ENCODE measurements around the gene RIMS3.
A peak's percentile ranks its signal among the peaks of the same experiment; 100 is the strongest.
"Not testable (repeated sequence)": the region's sequence is repeated elsewhere in the genome, so short reads cannot be mapped to it uniquely, and the experiment has no call there.

RIMS3 gene

DNA sequence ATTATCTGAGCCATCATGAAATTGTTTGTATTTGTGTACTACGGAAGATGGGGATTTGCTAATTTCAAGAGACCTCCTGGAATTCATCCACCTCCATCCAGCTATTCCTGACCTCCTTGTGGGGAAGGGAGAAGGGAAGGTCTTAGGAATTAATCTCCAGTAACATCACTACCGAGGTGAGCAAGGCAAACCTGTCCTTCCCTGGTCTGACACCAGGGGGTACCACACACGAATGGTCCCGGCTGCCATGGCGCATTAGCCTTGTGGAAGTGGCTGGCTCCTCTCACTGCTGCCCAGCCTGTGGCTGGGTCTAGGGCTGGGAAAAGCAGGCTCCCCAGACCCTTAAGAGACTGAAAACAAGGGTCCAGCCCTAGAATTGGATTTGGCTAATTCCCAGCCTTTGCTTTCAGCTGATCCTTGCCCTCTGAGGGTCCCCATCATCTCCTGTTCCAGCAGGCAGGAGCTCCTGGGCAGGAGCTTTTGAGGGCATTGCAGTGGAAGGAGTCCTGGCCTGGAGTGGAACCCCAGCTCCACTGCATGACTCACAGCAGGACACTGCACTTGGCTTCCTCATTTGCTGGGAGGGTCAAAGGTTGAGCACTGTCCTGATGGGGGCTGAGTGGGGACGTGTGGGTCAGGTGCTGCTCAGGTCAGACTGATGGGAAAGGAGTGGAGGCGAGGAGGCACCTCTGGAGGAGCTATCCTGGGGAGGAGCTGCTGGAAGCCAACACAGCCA lies 34.8 kb downstream of the RIMS3 start:
- no peak for DNase-seq (ENCODE audit: low spot score)

DNA sequence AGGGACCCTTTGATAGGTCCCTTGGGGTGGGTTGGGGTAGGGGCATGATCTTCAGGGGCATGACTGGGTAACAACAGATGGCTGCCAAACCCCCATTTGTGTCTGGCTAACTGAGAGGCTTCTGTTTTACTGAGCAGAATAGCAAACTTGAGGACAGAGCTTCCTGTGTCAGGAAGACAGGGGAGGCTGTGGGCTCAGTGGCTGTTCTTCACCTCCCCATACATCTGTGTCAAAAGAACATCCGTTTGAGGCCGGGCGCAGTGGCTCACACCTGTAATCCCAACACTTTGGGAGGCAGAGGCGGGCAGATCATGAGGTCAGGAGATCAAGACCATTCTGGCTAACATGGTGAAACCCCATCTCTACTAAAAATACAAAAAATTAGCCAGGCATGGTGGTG lies 35.9 kb downstream of the RIMS3 start:
- not testable (repeated sequence) for DNase-seq (ENCODE audit: low spot score)

DNA sequence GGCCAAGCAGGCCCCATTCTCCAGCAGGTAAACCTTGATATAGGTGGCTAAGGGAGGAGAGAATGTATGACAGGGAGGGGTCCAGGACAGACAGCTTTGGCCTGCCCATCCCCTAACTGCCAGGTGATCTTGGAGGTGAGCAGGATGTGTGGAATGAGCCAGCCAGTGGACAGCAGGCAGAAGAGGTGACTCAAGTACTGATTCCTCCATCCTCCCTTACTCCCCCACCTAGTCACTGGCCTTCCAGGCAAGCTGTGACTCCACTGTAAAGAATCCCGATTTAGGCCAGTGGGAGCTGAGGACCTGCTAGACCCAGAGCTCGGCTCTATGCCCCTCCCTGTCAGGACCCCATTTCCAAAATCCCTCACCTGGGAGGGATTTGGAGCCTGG lies 36.6 kb downstream of the RIMS3 start:
- no peak for DNase-seq (ENCODE audit: low spot score)

DNA sequence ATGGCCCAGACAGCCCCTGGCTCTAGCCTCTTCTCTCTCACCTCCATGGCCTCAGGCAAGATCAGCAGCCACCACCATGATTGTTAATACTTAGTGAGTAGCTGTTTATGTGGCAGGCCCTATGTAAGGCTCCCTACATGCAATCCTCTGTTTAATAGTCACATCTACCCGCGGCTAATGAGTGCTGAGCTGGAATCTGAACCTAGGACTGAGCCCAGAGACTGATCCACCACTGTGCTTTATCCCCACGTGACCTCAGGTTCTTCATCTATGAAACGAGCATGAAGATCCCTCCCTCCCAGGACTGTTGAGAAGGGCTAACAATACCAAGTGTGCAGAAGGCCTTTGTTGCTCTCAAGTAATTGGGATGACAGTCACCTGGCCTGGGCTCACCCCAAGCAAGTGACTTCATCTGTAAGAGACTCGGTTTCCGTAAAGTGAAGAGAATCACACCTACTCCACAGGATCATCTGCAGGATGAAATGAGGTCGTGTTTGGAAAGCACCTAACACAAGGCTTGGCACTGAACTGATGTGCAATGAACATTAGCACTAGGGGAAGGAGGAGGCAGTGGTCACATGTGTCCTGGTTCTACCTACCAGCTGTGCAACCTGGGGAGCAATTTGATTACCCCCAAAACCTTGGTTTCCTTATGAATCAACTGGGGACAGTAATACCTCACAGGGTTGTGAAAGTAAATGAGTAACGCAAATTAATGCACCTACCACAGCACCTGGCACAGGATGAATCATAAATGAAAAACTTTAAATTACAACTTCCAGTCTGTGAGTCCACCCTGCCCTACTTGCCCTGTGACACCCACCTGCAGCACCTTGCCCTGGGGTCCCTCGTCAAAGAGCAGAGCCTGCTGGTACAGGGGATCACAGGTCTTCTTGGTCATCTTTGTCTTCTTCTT lies 37.2 kb downstream of the RIMS3 start:
- DNase-seq (ENCODE audit: low spot score) = no peak

DNA sequence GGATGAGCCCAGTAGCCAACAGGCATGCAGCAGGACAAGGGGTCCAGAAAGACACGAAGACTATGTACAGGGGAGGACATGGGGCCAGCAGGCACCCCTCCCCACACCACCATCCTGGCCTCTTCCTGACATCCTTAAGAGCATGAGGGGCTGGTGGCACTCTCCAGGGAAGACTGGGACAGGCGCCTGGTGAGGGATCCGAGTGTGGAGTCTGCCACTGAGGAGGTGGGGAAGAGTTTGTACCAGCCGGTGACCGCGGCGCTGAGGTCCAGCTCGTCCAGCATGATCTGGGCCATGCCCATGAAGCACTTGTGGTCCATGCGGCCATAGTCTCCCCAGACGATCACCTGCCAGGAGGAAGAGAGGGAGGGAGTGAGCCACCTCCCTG lies 39.1 kb downstream of the RIMS3 start:
- no peak for DNase-seq (ENCODE audit: low spot score)

DNA sequence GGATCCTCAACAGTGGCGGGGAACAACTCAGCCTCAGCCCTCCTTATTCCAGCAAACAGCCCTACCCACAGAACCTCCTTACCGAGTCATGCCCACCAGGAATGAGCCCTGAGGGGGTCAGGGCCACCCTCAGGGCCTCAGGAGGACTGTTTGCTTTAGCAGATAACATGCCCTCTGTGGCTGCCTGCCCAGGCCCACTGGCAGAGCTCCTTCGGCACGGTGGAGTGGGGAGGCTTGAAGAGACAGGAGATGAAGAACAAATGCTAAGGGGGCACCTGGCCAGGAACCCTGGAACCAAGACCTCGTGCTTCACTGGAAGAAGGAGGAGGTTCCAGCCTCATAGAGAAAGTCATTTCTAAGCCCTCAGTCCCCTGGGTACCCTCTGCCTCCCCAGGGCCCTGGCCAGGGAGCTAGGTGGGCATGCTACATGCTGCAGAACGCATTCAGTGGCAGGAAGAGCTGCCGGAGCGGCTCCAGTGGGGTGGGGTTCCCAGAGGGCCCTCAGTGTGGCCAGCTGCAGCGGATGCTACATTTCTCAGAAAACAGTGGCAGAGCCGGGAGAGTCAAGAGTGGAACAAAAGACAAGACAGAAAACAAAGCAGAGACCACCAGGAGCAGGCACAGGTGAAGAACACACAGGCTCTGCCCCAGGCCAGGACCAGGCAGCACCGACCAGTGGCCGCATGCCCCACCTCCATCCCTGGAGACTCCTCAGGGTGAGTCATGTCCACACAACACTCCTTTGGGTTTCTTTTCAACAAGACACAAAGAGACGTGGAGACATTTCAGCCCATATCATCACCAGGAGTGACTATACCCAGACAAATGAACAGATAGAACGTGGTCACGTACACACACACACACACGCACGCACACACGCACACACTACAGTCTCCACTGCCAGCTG lies 39.8 kb downstream of the RIMS3 start:
- DNase-seq (ENCODE audit: low spot score) = no peak

DNA sequence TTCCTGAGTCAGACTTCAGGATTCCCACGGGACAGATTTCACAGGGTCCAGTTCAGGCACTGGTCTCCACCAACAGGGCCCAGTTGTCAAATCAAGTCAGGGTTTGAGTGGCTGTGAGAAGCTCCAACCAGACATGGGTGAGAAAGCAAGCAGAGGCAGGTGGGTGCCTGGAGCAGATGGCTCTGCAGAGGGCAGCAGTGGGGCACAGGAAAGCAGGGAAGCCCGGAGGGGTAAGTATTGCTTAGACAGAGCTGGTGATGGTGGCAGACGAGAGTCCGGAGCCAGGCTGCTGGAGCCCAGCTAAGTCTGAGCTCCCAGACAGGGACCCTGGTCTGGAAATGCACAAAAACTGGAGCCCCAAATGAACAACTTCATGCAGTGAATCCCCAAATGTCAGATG lies 40.4 kb downstream of the RIMS3 start:
- peak; percentile 50 for DNase-seq (ENCODE audit: low spot score)

DNA sequence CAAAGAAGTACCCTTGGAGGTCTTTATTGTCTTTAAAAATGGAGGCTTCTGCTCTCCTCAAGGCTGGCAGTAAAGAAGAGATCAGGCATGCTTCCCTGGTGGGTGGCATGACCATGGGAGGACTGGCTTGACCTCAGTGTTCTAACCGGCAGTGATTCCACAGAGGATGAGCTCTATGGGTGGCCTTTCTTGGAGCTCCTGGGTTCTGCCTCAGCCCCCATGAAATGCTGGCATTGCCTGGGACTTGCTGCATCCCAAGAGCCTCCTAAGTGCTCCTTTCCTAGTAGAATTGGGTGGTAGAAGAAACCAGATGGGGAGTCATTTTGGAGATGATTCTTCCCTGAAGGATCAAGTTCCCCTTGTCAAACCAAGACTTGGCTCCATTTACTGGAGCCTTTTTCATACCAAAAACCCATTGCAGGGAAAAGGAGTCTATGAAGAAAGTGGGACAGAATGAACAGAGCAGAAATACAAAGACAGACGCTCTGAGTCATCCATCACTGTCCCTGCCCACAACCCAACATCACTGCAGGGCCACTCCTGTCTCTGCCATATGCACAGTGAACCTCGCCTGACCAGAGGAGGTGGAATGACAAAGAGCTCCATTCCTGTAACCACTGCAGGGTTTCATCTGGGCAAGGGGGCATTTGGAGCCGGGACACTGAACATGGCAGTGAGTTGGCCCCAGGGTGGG lies 42.4 kb downstream of the RIMS3 start:
- peak; percentile 24 for DNase-seq (ENCODE audit: low spot score)

DNA sequence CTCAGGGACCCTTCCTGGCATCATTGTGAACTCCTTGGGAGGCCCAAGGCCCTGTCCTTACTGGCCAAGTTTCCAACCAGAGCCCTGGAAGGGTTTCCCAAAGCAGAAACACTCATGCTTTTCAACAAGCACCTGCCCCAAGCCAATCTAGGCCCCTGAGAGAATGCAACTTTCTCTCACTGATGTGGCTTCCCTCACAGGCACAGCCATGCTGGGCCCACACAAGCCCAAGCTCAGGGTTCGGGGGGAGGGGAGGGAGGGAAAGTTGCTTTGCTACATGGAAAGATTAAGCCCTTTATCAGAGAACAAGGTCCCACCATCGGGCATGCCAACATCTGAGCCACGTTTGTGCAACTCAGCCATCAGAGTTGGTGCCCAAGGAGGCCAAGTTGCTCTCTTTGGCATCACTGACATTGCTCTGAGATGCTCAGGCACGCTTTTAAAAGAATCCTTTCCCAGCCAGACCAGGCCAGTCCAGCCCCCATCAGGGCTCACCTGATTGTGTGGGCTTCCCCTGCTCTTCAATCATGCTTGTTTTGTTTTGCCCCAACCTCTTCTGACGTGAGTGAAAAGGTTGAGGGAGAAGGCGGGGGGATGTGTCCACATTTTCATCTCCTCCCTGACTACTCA lies 43.5 kb downstream of the RIMS3 start:
- no peak for DNase-seq (ENCODE audit: low spot score)

DNA sequence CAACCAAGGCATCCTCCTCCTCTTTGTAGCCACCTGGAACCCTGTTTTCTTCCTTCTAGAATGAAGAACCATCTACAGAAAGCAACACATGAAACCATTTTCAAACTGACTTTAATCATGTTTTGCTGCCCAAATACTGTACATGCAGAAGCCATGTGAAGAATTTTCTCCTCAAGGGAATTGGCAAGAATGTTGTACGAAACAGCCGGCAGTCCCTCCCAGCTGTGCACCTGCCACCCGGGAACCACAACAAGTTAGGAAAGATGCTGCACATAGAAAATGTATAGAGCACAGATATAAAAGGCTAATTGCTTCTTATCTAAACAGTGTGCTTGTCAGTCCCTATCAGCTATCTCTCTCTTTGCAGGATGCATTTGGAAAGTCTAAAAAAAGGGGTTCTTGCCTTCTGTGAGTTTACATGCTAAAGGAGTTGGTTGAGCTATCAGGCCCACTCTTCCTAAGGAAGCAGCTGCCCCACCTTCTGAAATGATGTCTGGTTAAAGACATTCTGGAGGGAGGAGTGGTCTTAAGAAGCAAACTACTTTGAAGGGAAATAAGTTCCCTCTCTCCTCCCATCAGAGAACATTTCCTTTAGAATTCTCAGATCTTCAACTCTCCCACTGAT lies 44.8 kb downstream of the RIMS3 start:
- no peak for DNase-seq (ENCODE audit: low spot score)

DNA sequence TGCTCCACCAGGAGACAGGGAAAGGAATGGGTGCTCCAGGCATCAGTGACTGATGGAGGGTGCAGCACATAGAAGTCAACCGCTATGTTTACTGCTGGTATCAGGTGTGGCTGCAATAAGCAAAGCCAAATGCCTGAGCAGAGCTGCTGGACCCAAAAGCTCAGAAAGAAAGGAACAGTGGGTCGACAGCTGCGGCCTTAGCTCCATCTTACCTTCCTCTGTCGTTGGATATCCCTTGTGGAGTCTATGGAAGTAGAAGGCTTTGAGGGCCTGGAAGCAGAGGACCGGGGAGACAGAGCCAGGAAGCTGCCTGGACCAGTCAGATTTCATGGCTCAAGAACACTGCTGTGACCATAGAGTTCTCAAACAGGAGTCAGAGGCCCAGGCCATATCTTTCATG lies 45.3 kb downstream of the RIMS3 start:
- no peak for DNase-seq (ENCODE audit: low spot score)

DNA sequence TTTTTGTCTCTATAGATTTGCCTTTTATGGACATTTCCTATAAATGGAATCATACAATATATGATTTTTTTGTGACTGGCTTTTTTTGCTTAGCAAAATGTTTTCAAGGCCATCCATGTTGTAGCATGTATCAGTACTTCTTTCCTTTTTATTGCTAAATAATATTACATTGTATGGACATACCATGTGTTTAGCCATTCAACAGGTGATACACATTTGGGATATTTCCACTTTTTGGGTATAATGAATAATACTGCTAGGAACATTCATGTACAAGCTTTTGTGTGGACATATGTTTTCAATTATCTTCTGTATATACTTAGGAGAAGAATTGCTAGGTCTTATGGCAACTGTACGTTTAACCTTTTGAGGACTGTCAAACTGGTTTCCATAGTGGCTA lies 47.4 kb downstream of the RIMS3 start:
- DNase-seq (ENCODE audit: low spot score) = no peak

DNA sequence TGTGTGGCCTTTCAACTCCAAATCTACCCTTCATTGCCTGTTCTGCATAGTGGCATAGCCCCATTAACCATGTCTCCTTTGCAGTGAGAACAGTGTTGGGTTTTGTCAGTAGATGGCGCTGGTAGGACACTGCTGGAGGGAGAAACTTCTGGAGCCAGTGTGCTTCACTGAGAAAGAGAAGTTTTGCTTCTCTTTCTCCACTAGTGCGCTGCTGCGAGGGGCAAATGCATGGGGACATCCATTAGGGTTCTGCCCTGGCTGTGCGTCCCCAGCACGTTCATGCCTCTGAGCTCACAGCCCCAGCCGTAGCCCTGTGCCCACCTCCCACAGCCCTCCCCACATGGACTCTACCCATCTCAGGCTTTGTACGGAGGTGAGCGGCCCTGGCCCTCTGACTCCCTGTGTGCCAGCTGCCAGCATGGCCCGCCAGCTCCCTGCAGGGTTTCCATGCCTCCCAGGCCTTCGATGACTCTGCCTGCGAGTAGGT lies 53.1 kb downstream of the RIMS3 start:
- DNase-seq (ENCODE audit: low spot score) = peak; percentile 85

DNA sequence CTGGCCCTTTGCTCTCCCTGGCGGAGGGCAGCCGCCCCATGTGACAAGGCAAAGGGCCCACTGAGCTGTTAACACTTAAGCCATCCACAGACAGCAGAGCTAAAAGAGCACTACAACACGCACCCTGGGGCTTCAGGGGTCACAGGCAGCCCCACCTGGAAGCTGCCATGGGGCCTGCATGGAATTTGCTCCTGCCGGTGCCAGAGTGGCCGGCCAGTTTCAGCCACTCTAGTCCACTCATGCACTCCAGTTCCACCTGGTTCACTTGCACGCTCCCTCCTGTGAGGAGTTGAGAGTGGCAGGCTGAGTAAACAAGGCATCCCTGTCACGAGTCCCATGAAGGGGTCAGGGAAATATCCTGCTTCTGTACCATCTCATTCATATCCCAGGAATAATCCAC lies 55.3 kb downstream of the RIMS3 start:
- no peak for DNase-seq (ENCODE audit: low spot score)

DNA sequence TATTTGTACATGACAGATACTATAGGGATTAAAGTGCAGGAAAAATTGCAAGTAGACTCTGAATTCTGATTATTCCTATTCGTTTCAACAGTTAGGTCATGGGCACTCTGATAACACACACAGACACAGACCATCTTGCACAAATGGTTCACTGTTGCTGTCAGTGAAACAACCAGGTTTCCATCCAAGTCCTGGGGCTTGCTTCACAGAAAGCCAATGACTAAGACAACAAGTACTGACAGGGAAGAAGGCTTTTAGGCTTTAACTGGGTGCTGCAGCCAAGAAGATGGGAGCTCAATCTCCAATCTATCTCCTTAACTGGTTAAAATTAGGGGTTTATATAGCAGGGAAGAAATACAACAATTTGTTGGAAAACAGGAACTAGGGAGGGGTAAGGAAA lies 57.6 kb downstream of the RIMS3 start:
- DNase-seq (ENCODE audit: low spot score) = no peak

DNA sequence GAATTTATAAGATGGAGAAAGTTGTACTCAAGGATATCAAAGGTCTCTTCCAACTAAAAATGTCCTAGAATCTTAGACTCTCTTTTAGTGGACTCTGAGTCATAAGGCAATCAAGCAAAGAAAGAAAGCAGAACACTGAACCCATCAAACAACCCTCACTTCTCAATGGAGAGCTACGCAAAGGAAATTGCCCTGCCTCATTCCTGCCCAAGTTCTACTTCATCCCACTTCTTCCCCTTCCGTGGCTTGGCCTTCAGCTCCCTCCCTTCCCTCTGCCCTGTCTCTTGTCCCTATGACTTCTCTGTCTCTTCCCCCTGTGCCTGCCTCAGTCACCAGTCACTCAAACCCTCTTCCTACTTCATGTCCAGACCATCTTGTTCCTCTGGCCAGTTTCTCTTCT lies 58.5 kb downstream of the RIMS3 start:
- DNase-seq (ENCODE audit: low spot score) = no peak

DNA sequence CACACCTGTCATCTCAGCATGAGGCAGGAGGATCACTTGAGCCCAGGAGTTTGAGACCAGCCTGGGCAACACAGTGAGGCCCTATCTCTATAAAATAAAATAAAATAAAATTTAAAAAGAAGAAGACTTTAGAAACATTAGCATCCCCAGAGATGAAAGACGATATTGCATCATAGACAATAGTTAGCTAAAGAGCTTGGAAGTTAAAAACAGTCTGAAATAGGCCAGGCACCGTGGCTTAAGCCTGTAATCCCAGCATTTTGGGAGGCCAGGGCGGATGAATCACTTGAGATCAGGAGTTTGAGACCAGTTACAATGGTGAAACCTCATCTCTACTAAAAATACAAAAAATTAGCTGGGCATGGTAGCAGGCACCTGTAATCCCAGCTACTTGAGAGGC lies 59.3 kb downstream of the RIMS3 start:
- no peak for DNase-seq (ENCODE audit: low spot score)

DNA sequence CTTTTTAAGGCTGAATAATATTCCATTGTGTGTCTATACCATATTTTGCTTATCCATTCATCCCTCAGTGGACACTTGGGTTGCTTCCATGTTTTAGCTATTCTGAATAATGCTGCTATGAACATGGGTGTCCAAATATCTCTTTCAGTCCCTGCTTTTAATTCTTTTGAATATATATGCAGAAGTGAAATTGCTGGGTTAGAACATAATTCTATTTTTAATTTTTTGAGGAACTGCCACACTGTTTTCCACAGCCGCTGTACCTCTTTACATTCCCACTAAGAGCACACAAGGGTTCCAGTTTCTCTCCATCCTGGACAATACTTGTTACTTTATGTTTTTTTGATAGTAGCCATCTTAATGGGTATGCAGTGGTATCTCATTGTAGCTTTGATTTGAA lies 65.6 kb downstream of the RIMS3 start:
- no peak for DNase-seq (ENCODE audit: low spot score)

DNA sequence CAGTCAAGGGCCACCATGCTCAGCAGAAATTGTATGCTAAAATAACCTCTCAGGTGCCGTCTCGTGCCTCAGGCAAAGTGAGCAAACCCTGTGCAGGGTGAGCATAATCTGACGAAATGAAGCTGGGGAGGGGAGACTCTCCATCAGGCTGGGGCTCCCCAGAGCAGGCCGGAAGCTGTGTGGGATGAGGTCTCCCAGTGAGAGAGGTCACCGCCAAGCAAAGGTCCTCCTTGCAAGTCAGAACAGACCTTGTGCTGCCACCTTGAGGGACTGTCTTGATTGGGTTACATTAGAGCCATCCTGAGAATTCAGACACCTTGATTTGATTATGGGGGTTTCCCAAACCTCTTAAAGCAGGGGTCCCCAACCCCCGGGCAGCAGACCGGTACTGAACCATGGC lies 69.9 kb downstream of the RIMS3 start:
- no peak for DNase-seq (ENCODE audit: low spot score)

DNA sequence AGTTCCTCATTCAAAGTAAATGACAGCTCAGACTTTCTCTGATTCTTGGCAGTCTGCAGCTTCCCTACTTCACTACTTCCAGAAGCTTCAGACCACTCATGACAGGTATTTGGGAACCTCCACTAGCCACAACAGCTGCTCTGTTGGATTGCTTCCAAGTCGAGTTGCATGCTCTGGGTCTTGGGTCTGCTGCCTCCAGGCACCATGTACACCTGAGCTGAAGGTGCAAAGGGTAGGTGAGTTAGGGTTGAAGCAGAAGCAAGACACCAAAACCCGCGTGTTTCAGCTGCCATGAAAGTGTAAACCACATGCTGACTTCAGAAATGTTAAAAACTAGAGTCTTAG lies 71.3 kb downstream of the RIMS3 start:
- DNase-seq (ENCODE audit: low spot score) = no peak
